Neuron (in vitro differentiated cells): ENCODE measurements around the gene SERPINB7.

Source experiments
- H2AFZ ChIP-seq: one replicate; pipeline ENCODE4 v1.6.1; 2013; ENCODE audit warnings: low read depth, mild to moderate bottlenecking, inconsistent platforms, low read length, moderate library complexity
- H3K27me3 ChIP-seq: one replicate; pipeline ENCODE4 v1.6.1; 2013; ENCODE audit warnings: low read length; ENCODE audit not compliant: insufficient read depth
- H3K36me3 ChIP-seq: one replicate; pipeline ENCODE4 v1.6.1; 2013; ENCODE audit warnings: low read length; ENCODE audit not compliant: insufficient read depth
- H3K4me1 ChIP-seq: one replicate; pipeline ENCODE4 v1.6.1; 2013; ENCODE audit warnings: low read length; ENCODE audit not compliant: insufficient read depth
- H3K4me3 ChIP-seq: 2 replicates; pipeline ENCODE4 v1.5.1; 2013; ENCODE audit warnings: mild to moderate bottlenecking, low read length, moderate library complexity
- H3K9me3 ChIP-seq: one replicate; pipeline ENCODE4 v1.6.1; 2013; ENCODE audit warnings: low read length

SERPINB7 gene

GRCh38 chr18:63801343-63801742 lies 26.1 kb downstream of the SERPINB7 start:
- Histone ChIP-seq H2AFZ (no peak overlapping the region), H3K4me3 (no peak overlapping the region), H3K9me3 (no peaks in the 10 kb centered on the region), H3K4me1 (no peaks in the 10 kb centered on the region), H3K36me3 (no peaks in the 10 kb centered on the region), H3K27me3 (no peaks in the 10 kb centered on the region)

GRCh38 chr18:63808125-63808524 lies 32.9 kb downstream of the SERPINB7 start:
- Histone ChIP-seq H3K27me3 (no peaks in the 10 kb centered on the region), H3K4me1 (no peaks in the 10 kb centered on the region), H3K36me3 (no peaks in the 10 kb centered on the region), H3K4me3 (no peak overlapping the region), H2AFZ (no peak overlapping the region), H3K9me3 (no peaks in the 10 kb centered on the region)

- Histone ChIP-seq H3K9me3 (no peaks in the 10 kb centered on the region), H2AFZ (no peak overlapping the region), H3K4me1 (no peaks in the 10 kb centered on the region), H3K4me3 (no peak overlapping the region), H3K27me3 (no peaks in the 10 kb centered on the region), H3K36me3 (no peaks in the 10 kb centered on the region)
Measured at GRCh38 chr18:63817441-63818051, 42.3 kb downstream of the SERPINB7 start.

GRCh38 chr18:63818212-63818611 lies 43.0 kb downstream of the SERPINB7 start:
- H3K36me3 ChIP-seq, result no peaks in the 10 kb centered on the region
- no peaks in the 10 kb centered on the region for H3K9me3 ChIP-seq
- no peak overlapping the region for H2AFZ ChIP-seq
- no peaks in the 10 kb centered on the region for H3K27me3 ChIP-seq
- no peak overlapping the region for H3K4me3 ChIP-seq
- no peaks in the 10 kb centered on the region for H3K4me1 ChIP-seq

- H3K9me3 ChIP-seq, result no peaks in the 10 kb centered on the region
- H3K4me1 ChIP-seq, result no peaks in the 10 kb centered on the region
- H2AFZ ChIP-seq, result no peak overlapping the region
Measured at GRCh38 chr18:63819786-63820185, 44.6 kb downstream of the SERPINB7 start.

GRCh38 chr18:63820694-63821093 lies 45.5 kb downstream of the SERPINB7 start:
- H3K4me3 ChIP-seq, result no peak overlapping the region
- H3K36me3 ChIP-seq, result no peaks in the 10 kb centered on the region
- H3K27me3 ChIP-seq, result no peaks in the 10 kb centered on the region
- no peaks in the 10 kb centered on the region for H3K4me1 ChIP-seq
- no peak overlapping the region for H2AFZ ChIP-seq
- H3K9me3 ChIP-seq, result no peaks in the 10 kb centered on the region

More at GRCh38 chr18:63819786-63820185, 44.6 kb downstream of the SERPINB7 start:
- Histone ChIP-seq H3K27me3 (no peaks in the 10 kb centered on the region), H3K4me3 (no peak overlapping the region), H3K36me3 (no peaks in the 10 kb centered on the region)

- Histone ChIP-seq H3K4me1 (no peaks in the 10 kb centered on the region), H2AFZ (no peak overlapping the region), H3K9me3 (no peaks in the 10 kb centered on the region), H3K4me3 (no peak overlapping the region), H3K36me3 (no peaks in the 10 kb centered on the region), H3K27me3 (no peaks in the 10 kb centered on the region)
Measured at GRCh38 chr18:63823516-63824219, 48.5 kb downstream of the SERPINB7 start.

GRCh38 chr18:63824220-63824525 lies 49.0 kb downstream of the SERPINB7 start:
- Histone ChIP-seq H3K9me3 (no peaks in the 10 kb centered on the region), H3K36me3 (no peaks in the 10 kb centered on the region), H3K27me3 (no peaks in the 10 kb centered on the region), H2AFZ (no peak overlapping the region), H3K4me3 (no peak overlapping the region), H3K4me1 (no peaks in the 10 kb centered on the region)

- Histone ChIP-seq H3K27me3 (peaks cover 7% of the 10 kb centered on the region), H3K9me3 (no peaks in the 10 kb centered on the region), H3K36me3 (no peaks in the 10 kb centered on the region), H2AFZ (no peak overlapping the region), H3K4me1 (no peaks in the 10 kb centered on the region), H3K4me3 (no peak overlapping the region)
Measured at GRCh38 chr18:63828120-63828519, 52.9 kb downstream of the SERPINB7 start.

- Histone ChIP-seq H3K4me1 (no peaks in the 10 kb centered on the region), H2AFZ (no peak overlapping the region)
Measured at GRCh38 chr18:63828656-63829055, 53.4 kb downstream of the SERPINB7 start.

GRCh38 chr18:63829886-63830285 lies 54.7 kb downstream of the SERPINB7 start:
- Histone ChIP-seq H3K27me3 (peaks cover 7% of the 10 kb centered on the region), H3K4me3 (no peak overlapping the region), H2AFZ (no peak overlapping the region), H3K4me1 (no peaks in the 10 kb centered on the region), H3K36me3 (no peaks in the 10 kb centered on the region), H3K9me3 (no peaks in the 10 kb centered on the region)

More at GRCh38 chr18:63828656-63829055, 53.4 kb downstream of the SERPINB7 start:
- H3K4me3 ChIP-seq, result no peak overlapping the region
- peaks cover 7% of the 10 kb centered on the region for H3K27me3 ChIP-seq
- H3K36me3 ChIP-seq, result no peaks in the 10 kb centered on the region
- no peaks in the 10 kb centered on the region for H3K9me3 ChIP-seq

GRCh38 chr18:63831080-63831788 lies 56.0 kb downstream of the SERPINB7 start:
- H3K4me3 ChIP-seq, result no peak overlapping the region
- H2AFZ ChIP-seq, result no peak overlapping the region
- H3K27me3 ChIP-seq, result peaks cover 7% of the 10 kb centered on the region
- no peaks in the 10 kb centered on the region for H3K4me1 ChIP-seq
- H3K9me3 ChIP-seq, result no peaks in the 10 kb centered on the region
- no peaks in the 10 kb centered on the region for H3K36me3 ChIP-seq

GRCh38 chr18:63832470-63832869 lies 57.3 kb downstream of the SERPINB7 start:
- H3K4me1 ChIP-seq, result no peaks in the 10 kb centered on the region
- H3K27me3 ChIP-seq, result peaks cover 7% of the 10 kb centered on the region
- no peak overlapping the region for H2AFZ ChIP-seq
- no peaks in the 10 kb centered on the region for H3K9me3 ChIP-seq
- H3K36me3 ChIP-seq, result no peaks in the 10 kb centered on the region
- H3K4me3 ChIP-seq, result no peak overlapping the region
